Ovary (tissue), 3 donors: ENCODE measurements around the gene NOTCH4.
A peak's percentile ranks its signal among the peaks of the same experiment; 100 is the strongest.

ENCODE experiments used
- EP300 ChIP-seq: sonication (generic); formaldehyde crosslinking; IDR thresholded peaks from one replicate; pipeline ENCODE4 v1.6.1; 2017; ENCODE audit warnings: antibody characterized with exemption
- POLR2A ChIP-seq: fragments of 450-650 bp; IDR thresholded peaks from one replicate; pipeline ENCODE4 v1.6.1; 2017; ENCODE audit warnings: antibody characterized with exemption, mild to moderate bottlenecking, moderate library complexity
- TF ChIP-seq, protein P1 (sequence below), 3 donors: fragments of 450-650 bp in 2 of 3; fragments of 200-600 bp in 1 of 3; IDR thresholded peaks; one replicate each; pipeline versions ENCODE4 v1.5.1 to v1.8.0; 2016 to 2022; ENCODE audit warnings: antibody characterized with exemption in 3 of 3, mild to moderate bottlenecking in 1 of 3
- donor health status: DM: no; HTN: no; CAD: no.

DNA sequence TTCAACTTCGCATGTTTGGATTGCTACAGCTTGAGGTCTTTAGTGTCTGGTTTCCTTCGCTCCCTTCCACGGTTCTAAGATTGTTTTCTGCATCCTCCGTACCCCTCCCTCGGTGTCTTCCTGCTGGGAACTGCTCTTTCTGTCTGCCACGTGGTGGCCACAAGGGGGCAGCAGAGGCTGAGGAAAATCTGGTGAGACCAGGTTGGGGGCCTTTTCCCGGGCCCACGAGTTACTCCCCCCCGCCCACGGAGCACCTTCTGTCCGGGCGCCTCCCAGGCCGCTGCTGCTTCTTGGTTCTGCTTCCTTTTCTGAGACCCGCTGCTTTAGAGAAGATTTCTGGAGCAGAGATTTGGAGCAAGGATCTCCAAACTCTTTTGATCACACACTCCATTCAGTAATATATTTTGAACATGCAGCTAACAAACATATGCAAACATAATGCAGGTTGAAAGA, 21.1 kb upstream of the NOTCH4 start:
- TF ChIP-seq POLR2A (no peak), EP300 (no peak)
- TF ChIP-seq, protein P1, sequence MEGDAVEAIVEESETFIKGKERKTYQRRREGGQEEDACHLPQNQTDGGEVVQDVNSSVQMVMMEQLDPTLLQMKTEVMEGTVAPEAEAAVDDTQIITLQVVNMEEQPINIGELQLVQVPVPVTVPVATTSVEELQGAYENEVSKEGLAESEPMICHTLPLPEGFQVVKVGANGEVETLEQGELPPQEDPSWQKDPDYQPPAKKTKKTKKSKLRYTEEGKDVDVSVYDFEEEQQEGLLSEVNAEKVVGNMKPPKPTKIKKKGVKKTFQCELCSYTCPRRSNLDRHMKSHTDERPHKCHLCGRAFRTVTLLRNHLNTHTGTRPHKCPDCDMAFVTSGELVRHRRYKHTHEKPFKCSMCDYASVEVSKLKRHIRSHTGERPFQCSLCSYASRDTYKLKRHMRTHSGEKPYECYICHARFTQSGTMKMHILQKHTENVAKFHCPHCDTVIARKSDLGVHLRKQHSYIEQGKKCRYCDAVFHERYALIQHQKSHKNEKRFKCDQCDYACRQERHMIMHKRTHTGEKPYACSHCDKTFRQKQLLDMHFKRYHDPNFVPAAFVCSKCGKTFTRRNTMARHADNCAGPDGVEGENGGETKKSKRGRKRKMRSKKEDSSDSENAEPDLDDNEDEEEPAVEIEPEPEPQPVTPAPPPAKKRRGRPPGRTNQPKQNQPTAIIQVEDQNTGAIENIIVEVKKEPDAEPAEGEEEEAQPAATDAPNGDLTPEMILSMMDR (IDR thresholded peaks at IDR 0.05), result peak; percentile 82 to 91 (median 90)
